SHP77 treated with DMSO at 0.1 percent for 48 hours (cell line): Measurements from ENCODE around the gene SERTAD1.

Experiments
- DNase-seq: peaks from one replicate; lab custom pipeline; 2025; lab: John Stamatoyannopoulos, UW

SERTAD1 gene

DNA sequence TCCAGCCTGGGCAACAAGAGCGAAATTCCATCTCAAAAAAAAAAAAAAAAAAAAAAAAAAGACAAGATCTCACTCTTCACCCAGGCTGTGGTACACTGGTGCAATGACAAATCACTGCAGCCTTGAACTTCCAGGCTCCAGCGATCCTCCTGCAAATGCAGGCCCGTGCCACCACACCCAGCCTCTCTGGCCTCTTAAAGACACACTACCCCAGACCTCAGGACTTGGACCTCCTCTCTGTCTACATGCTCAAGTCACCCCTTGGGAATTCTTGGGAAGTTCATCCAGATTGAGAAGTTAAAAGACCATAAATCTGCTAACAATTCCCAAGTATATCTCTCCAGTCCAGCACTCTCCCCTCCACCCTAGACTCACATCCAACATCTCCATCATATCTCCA lies 25.2 kb downstream of the SERTAD1 start:
- no peak for DNase-seq

GRCh38 chr19:40398417-40399131 lies 27.2 kb downstream of the SERTAD1 start:
- no peak for DNase-seq

DNA sequence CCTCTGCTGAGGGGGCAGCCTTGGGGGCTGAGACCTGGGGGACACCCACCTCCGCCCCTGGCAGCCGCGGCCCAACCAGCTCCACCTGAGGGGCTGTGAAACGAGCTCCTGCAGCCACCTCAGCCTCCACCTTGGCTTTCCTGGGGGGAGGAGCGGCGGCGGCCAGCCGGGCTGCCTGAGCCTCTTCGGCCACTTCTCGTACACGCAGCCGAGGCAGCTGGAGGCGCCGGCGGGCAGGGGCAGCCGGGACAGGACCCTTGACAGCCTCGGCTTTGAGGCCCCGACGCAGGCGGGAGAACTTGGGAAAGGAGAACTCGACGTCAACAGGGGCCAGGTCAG lies 28.3 kb downstream of the SERTAD1 start:
- no peak for DNase-seq

GRCh38 chr19:40396886-40397567 lies 28.8 kb downstream of the SERTAD1 start:
- no peak for DNase-seq

DNA sequence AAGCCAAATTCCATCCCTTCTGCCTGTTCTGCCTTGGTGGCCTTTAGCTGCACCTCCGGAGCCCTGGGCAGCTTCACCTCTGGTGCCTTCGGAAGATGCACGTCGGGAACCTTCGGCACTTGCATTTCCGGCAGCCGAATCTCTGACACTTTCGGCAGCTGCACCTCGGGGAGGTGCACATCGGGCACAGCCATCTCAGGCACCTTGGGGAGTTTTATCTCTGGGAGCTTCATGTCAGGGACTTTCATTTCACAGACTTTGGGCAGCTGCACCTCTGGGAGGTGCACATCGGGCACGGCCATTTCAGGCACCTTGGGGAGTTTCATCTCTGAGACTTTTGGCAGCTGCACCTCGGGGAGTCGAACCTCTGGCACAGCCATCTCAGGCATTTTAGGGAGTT lies 29.8 kb downstream of the SERTAD1 start:
- no peak for DNase-seq

- DNase-seq: no peak
Measured at GRCh38 chr19:40394816-40395210, 31.0 kb downstream of the SERTAD1 start.

- no peak for DNase-seq
Measured at GRCh38 chr19:40393894-40394815, 31.6 kb downstream of the SERTAD1 start.

GRCh38 chr19:40392894-40393517 lies 32.8 kb downstream of the SERTAD1 start:
- DNase-seq: no peak

GRCh38 chr19:40392123-40392522 lies 33.7 kb downstream of the SERTAD1 start:
- no peak for DNase-seq

GRCh38 chr19:40390084-40390742 lies 35.6 kb downstream of the SERTAD1 start, which contains the start of gene HIPK4:
Gene HIPK4 (minus strand): TSS chr19:40390181. CDS start chr19:40389902, 279 bp downstream.
- DNase-seq: no peak

- no peak for DNase-seq
Measured at GRCh38 chr19:40389404-40390083, 36.2 kb downstream of the SERTAD1 start.

DNA sequence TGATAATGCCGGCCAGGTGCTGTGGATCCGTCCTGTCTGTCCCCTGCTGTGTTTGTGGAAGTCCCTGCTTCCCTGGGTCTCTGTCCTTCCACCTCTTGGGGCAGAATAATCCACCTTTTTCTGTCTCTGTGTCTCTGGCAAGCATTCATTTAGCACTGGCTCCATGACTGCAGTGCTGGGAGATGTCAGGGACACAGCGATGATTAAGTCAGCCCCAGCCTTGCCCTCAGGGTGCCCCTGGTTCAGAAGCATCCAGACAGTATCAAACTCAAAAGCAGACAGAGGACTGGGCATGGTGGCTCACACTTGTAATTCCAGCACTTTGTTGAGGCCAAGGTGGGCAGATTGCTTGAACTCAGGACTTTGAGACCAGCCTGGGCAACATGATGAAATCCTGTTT lies 37.3 kb downstream of the SERTAD1 start:
- DNase-seq: no peak

- DNase-seq: no peak
Measured at GRCh38 chr19:40387155-40387554, 38.6 kb downstream of the SERTAD1 start.

- no peak for DNase-seq
Measured at GRCh38 chr19:40383668-40384248, 42.0 kb downstream of the SERTAD1 start.

DNA sequence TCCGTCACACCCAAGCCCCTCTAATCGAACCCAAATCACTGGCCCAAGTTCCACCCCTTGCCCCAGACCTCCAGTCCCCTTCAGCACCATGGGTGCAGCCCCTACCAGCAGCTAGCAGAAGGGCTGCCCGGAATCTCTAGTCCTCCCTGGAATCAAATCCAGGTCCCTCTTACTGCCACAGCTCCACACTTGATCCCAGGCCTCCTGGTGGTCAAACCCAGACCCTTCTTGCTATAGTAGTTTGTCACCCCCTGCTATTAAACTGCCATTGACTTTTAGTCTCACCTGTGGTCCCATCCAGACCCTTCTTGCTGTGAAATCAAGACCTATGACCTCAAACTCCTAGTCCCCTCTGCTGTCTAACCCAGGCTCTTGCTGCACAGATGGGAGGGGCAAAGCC lies 44.5 kb downstream of the SERTAD1 start:
- no peak for DNase-seq

DNA sequence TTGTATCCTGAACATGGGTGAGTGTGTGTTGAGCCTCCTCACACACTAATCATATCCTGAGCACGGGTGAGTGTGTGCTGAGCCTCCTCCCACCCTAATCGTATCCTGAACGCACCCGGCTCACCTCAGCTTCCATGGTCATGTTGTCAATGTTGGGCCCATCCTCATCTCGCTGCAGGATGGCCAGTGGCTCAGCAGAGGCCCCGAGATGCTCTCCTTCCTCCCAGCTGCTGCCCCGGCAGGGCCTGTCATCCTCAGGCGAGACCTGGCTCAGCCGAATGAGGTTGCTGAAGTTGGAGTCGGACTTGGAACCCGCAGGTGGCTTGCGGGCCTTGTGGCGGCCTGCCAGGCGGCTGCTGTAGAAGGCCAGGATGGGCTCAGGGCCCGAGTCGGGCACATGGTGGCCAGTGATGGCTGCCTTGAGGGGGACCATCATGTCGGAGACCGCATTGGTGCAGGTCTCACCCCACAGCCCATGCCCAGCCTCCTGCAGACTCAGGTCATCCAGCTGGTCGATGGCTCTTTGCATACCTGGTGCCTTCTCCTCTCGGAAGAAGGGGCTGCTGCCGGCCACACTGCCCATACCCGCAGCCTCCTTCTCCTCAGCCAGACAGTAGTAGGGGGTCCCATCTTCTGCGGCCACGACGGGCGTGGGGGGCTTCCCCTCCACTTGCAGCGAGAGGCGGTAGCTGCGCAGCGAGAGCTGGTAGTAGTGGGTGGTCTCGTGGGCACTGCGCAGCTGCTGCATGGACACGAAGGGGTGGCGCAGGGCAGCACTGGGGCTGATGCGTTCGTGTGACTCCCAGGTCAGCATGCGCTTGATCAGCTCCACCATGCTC lies 45.4 kb downstream of the SERTAD1 start:
- DNase-seq: no peak

DNA sequence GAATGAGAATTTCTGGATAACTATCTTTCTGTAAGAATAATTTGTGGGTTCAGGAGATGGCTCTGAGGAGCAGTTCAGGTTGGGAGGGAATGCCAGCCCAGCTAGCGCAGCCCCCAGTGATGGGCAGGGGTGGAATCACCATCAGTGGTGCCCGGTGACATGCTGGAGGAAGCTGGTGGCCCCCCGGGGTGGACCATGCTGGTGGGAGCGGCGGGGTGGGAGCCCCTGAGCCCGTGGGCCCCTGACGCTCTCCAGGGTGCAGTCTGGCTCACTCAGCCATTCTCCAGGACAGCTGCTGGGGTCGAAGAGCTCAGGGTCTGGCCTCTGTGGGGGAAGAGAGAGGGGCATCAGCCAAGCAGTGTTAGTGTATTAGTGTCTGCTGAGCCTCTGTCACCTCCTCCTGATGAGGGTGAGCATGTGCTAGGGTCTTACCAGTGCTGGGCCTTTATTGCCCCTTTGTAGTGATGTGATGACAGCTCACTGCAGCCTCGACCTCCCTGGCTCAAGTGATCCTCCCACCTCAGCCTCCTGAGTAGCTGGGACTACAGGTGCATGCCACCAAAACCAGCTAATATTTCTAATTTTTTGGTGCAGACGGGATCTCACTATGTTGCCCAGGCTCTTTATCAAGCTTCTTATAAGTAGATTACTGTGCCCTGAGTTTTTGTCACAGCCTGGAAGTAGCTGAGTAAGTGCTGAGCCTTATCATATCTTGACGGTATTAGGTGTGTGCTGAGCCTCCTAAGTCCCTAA lies 46.2 kb downstream of the SERTAD1 start:
- DNase-seq: no peak

- no peak for DNase-seq
Measured at GRCh38 chr19:40378509-40378908, 47.3 kb downstream of the SERTAD1 start.

DNA sequence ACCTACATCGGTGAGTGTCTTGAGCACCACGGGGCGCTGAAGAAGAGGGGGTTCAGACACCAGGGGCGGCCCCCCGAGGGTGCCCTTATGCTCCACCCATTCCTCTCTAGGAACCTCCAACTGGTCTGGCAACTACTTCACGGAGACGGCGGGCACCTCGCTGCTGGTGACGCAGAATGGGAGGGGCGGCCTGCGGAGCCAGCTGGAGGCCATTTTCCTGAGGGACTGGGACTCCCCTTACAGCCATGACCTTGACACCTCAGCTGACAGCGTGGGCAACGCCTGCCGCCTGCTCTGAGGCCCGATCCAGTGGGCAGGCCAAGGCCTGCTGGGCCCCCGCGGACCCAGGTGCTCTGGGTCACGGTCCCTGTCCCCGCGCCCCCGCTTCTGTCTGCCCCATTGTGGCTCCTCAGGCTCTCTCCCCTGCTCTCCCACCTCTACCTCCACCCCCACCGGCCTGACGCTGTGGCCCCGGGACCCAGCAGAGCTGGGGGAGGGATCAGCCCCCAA lies 47.9 kb downstream of the SERTAD1 start:
- DNase-seq: no peak
